CD4-positive, alpha-beta memory T cell (primary cell): ENCODE data around the gene PDK2. TPM values are rescaled to one million over a fixed set of nuclear protein-coding genes. Genes with fewer than 3 reads are reported as not detected.
"Not testable (repeated sequence)": the region's sequence is repeated elsewhere in the genome, so short reads cannot be mapped to it uniquely, and the experiment has no call there.

Experiments
- CTCF ChIA-PET: fragments of 350-600 bp; sonication (Branson Sonifier 250); formaldehyde crosslinking; loops from one replicate; lab custom pipeline; 2021; ENCODE audit warnings: inconsistent platforms; ENCODE audit not compliant: partially characterized antibody; lab: Charles Lee
- POLR2A ChIA-PET: fragments of 350-600 bp; sonication (Branson Sonifier 250); formaldehyde crosslinking; loops from one replicate; lab custom pipeline; 2021; ENCODE audit not compliant: partially characterized antibody; lab: Charles Lee
- DNase-seq, 5 donors: peaks; one replicate each; pipeline versions ENCODE4 v3.0.0 to v3.0.0-alpha.2; 2020 to 2022; ENCODE audit warnings: mixed read lengths in 1 of 5
- H3K27ac ChIP-seq: one replicate; pipeline ENCODE4 v1.7.0; 2013; ENCODE audit warnings: low read depth, low read length
- H3K27me3 ChIP-seq: 2 replicates; pipeline ENCODE4 v1.7.0; 2013; ENCODE audit warnings: mild to moderate bottlenecking, low read length, moderate library complexity; ENCODE audit not compliant: insufficient read depth
- H3K36me3 ChIP-seq: 2 replicates; pipeline ENCODE4 v1.7.0; 2013; ENCODE audit warnings: mild to moderate bottlenecking, low read length, moderate library complexity; ENCODE audit not compliant: insufficient read depth
- H3K4me1 ChIP-seq: 2 replicates; pipeline ENCODE4 v1.7.0; 2013; ENCODE audit warnings: mild to moderate bottlenecking, low read length, moderate library complexity; ENCODE audit not compliant: insufficient read depth
- H3K4me3 ChIP-seq, 2 donors: one replicate each; pipeline ENCODE4 v1.7.0; 2013; ENCODE audit warnings: low read length in 2 of 2, mild to moderate bottlenecking in 1 of 2
- H3K9me3 ChIP-seq, 2 donors: one replicate each; pipeline ENCODE4 v1.7.0; 2013; ENCODE audit warnings: low read length in 2 of 2, control low read depth in 1 of 2; ENCODE audit not compliant: control insufficient read depth in 1 of 2
- H3K27ac Mint-ChIP-seq, 7 donors: one replicate each; pipeline ENCODE4 v1.8.0; 2020 to 2021; ENCODE audit warnings: mixed read lengths in 7 of 7, mild to moderate bottlenecking in 6 of 7, inconsistent platforms in 3 of 7, moderate library complexity in 3 of 7
- H3K27me3 Mint-ChIP-seq, 2 donors: one replicate each; pipeline ENCODE4 v1.8.0; 2020 to 2021; ENCODE audit warnings: mixed read lengths in 2 of 2
- H3K36me3 Mint-ChIP-seq, 2 donors: one replicate each; pipeline ENCODE4 v1.8.0; 2020 to 2021; ENCODE audit warnings: mixed read lengths in 2 of 2, inconsistent platforms in 1 of 2, mild to moderate bottlenecking in 1 of 2
- H3K4me1 Mint-ChIP-seq, 4 donors: one replicate each; pipeline ENCODE4 v1.8.0; 2020 to 2021; ENCODE audit warnings: mixed read lengths in 4 of 4, mild to moderate bottlenecking in 1 of 4
- H3K4me3 Mint-ChIP-seq, 8 donors: one replicate each; pipeline ENCODE4 v1.8.0; 2020 to 2021; ENCODE audit warnings: mixed read lengths in 8 of 8, mild to moderate bottlenecking in 7 of 8, moderate library complexity in 6 of 8, inconsistent platforms in 3 of 8
- H3K9me3 Mint-ChIP-seq, 8 donors: one replicate each; pipeline ENCODE4 v1.8.0; 2020 to 2021; ENCODE audit warnings: mixed read lengths in 8 of 8, mild to moderate bottlenecking in 5 of 8, inconsistent platforms in 3 of 8, moderate library complexity in 1 of 8
- intact Hi-C: fragments of 100-400 bp; cut with micrococcal nuclease; formaldehyde crosslinking; loops from one replicate; pipeline ENCODE4 v1.15.1; 2023
- polyA plus RNA-seq, 2 donors: library from polyadenylated mRNA; unstranded; fragments of 300-500 nt; fragmentation: Illumina TruSeq; gene quantifications; one replicate each; pipeline ENCODE4 v1.2.3, GENCODE V29; 2021
- total RNA-seq, 2 experiments: library from RNA; stranded (reverse); gene quantifications; one replicate each; pipeline ENCODE4 v1.2.3, GENCODE V29; 2021

The PDK2 gene
- total and polyA plus RNA-seq, 4 experiments from 2014 or later: 34.5 to 40.6 (median 37.8) TPM

DNA sequence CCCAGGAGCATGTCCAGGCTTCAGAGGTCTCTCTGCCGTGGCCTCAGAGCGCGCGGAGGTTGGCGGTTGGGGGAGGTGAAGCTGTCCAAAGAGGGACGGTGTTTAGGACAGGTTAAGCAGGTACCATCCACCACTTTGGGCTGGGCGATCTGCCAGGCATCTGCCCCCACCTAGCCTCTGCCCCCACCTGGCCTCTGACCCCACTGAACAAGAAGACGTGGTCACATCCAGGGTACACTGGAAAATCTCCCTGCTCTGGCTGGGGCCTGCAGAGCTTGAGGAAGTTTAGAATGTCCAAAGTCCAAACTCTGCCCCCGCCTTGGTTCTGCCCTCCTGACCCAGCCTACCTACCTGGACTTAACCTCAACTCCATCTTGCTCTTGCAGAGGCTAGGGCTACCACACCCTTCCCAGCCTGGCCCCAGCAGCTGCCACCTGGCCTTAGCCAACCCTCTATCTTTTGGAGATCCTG lies 37.6 kb upstream of the PDK2 start:
- Histone ChIP-seq H3K4me3 (no peak overlapping the region), H3K36me3 (no peaks in the 10 kb centered on the region), H3K4me1 (peaks cover 12% of the 10 kb centered on the region), H3K27ac (no peak overlapping the region), H3K27me3 (no peaks in the 10 kb centered on the region), H3K9me3 (no peaks in the 10 kb centered on the region)
- H3K4me1 Mint-ChIP-seq: peaks cover 10 to 41% (median 27%) of the 10 kb centered on the region in 4 donors
- POLR2A ChIA-PET: interaction anchor here (1.3 to 3.8 kb wide), 2 partner anchors 37 to 95 kb away, joined by 3 to 38 read pairs; partner anchors contain the start of gene PDK2
- peak overlapping the region in 3 of 7 donors; percentile 30 to 69 (median 55) for H3K27ac Mint-ChIP-seq
- no peaks in the 10 kb centered on the region for H3K9me3 Mint-ChIP-seq
- DNase-seq: peak in 1 of 5 donors; percentile 16
- peak overlapping the region; percentile 43 to 94 (median 81) for H3K4me3 Mint-ChIP-seq
- CTCF ChIA-PET: interaction anchor here (3.1 to 5.8 kb wide), 3 partner anchors 30 to 36 kb away, joined by 12 to 27 read pairs (median 26); partner anchors contain the start of gene PDK2
- peaks cover 0 to 8% of the 10 kb centered on the region in 2 donors for H3K36me3 Mint-ChIP-seq
- H3K27me3 Mint-ChIP-seq: no peaks in the 10 kb centered on the region
- intact Hi-C loops: no loop called here

DNA sequence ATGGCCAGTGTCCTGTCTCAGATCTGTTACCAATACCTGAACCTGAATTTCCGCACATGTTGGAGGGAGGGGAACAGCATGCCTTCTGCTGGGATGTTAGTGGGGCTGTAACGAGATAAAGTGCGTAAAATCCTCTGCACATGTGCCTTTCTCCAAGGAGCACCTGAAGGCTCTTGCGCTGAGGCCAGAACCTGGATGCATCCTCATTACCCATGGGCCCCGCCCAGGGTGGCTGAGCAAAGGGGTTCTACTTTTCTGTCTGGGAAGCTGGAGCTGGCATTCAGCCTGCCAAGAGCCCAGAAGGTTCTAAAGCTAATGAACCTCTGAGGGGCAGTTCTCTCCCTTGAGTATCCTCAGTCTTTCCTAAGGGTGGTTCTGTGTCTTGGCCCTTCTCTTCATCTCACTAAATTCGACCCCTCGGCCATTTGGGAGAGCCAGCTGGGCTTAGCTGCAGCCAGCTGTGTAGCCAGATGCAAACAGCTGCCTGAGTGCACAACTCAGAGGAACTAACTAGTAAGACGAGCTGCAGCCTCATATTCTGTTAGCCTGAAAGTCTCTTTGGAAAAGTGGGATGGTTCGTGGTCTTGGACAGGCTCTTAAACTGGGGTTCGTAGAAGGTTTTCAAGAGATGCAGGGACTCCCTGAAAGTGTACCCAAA lies 36.7 kb upstream of the PDK2 start:
- CTCF ChIA-PET: interaction anchor here (3.1 to 5.8 kb wide), 3 partner anchors 29 to 35 kb away, joined by 12 to 27 read pairs (median 26); partner anchors contain the start of gene PDK2
- Histone ChIP-seq H3K27me3 (no peaks in the 10 kb centered on the region), H3K4me3 (no peak overlapping the region), H3K9me3 (no peaks in the 10 kb centered on the region), H3K27ac (no peak overlapping the region), H3K36me3 (no peaks in the 10 kb centered on the region), H3K4me1 (peaks cover 12% of the 10 kb centered on the region)
- peaks cover 10 to 41% (median 24%) of the 10 kb centered on the region in 4 donors for H3K4me1 Mint-ChIP-seq
- intact Hi-C loops: no loop called here
- no peaks in the 10 kb centered on the region for H3K9me3 Mint-ChIP-seq
- DNase-seq: peak in 1 of 5 donors; percentile 29
- peaks cover 0 to 8% of the 10 kb centered on the region in 2 donors for H3K36me3 Mint-ChIP-seq
- peak overlapping the region in 1 of 7 donors; percentile 85 for H3K27ac Mint-ChIP-seq
- POLR2A ChIA-PET: interaction anchor here (0.6 kb wide), 1 partner anchor 1280 kb away, joined by 3 read pairs; no protein-coding TSS in a partner anchor
- no peaks in the 10 kb centered on the region for H3K27me3 Mint-ChIP-seq
- H3K4me3 Mint-ChIP-seq: peak overlapping the region in 7 of 8 donors; percentile 40 to 77 (median 57)

DNA sequence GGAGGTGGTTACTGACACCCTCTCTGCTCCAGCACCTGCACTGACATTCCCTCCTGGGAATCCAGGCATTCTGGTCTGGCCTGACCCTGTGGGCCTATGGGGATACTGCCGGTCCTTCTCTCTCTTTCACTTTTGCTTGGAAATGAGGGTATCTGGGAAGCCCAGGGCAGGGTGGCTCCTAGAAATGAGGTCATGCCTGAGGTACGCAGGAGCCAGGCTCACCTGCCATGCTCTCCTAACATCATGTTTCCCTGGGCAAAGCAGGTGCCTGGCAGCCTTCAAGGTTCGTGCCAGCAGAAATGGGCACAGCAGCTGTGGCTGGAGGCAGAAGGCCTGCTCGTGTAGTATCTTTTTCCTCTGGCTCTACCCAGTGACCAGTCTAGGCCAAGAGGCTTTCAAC lies 35.9 kb upstream of the PDK2 start:
- no peak overlapping the region for H3K27ac ChIP-seq
- H3K27me3 ChIP-seq: no peaks in the 10 kb centered on the region
- ChIA-PET POLR2A (no interaction called here), CTCF (interaction anchor here (3.1 kb wide), 1 partner anchor 33 kb away, joined by 12 read pairs; no protein-coding TSS in a partner anchor)
- Mint-ChIP-seq H3K27ac (peak overlapping the region in 1 of 7 donors; percentile 14), H3K27me3 (no peaks in the 10 kb centered on the region), H3K4me1 (peaks cover 10 to 39% (median 24%) of the 10 kb centered on the region in 4 donors), H3K9me3 (no peaks in the 10 kb centered on the region), H3K4me3 (no peak overlapping the region), H3K36me3 (peaks cover 0 to 8% of the 10 kb centered on the region in 2 donors)
- DNase-seq: no peak
- intact Hi-C loops: no loop called here
- H3K9me3 ChIP-seq: no peaks in the 10 kb centered on the region
- H3K36me3 ChIP-seq: no peaks in the 10 kb centered on the region
- no peak overlapping the region for H3K4me3 ChIP-seq
- peaks cover 12% of the 10 kb centered on the region for H3K4me1 ChIP-seq

DNA sequence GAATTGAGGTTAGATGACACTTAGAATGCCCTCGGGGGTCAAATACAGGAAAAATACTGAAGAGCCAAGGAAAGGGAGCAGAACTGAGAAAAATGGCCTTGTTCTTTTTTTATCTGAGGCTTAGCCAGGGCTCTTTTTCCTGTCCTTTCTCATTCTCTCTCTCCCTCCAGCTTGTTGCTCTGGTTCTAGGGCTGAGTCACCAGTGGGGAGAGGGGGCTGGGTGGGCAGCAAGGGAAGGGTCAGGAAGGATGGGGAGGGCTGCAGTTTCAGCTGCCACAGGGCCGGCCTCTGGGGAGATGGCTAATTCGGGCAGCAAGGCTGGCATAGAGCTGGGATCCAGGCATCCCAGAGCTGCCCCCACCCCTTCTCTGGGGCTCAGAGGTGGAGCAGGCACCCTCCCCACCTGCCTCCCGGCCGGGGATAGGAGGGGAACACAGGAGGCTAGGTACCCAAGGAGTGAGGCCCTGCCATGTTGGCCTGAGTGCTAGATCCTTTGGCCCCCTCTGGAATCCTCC lies 35.3 kb upstream of the PDK2 start:
- H3K9me3 Mint-ChIP-seq: no peaks in the 10 kb centered on the region
- H3K27me3 Mint-ChIP-seq: no peaks in the 10 kb centered on the region
- Histone ChIP-seq H3K4me1 (peaks cover 12% of the 10 kb centered on the region), H3K4me3 (no peak overlapping the region), H3K9me3 (no peaks in the 10 kb centered on the region), H3K36me3 (no peaks in the 10 kb centered on the region), H3K27me3 (no peaks in the 10 kb centered on the region), H3K27ac (no peak overlapping the region)
- H3K27ac Mint-ChIP-seq: peak overlapping the region in 1 of 7 donors; percentile 14
- ChIA-PET POLR2A (no interaction called here), CTCF (no interaction called here)
- H3K4me3 Mint-ChIP-seq: no peak overlapping the region
- intact Hi-C loops: no loop called here
- H3K36me3 Mint-ChIP-seq: peaks cover 0 to 8% of the 10 kb centered on the region in 2 donors
- peaks cover 10 to 33% (median 24%) of the 10 kb centered on the region in 4 donors for H3K4me1 Mint-ChIP-seq
- DNase-seq: no peak

DNA sequence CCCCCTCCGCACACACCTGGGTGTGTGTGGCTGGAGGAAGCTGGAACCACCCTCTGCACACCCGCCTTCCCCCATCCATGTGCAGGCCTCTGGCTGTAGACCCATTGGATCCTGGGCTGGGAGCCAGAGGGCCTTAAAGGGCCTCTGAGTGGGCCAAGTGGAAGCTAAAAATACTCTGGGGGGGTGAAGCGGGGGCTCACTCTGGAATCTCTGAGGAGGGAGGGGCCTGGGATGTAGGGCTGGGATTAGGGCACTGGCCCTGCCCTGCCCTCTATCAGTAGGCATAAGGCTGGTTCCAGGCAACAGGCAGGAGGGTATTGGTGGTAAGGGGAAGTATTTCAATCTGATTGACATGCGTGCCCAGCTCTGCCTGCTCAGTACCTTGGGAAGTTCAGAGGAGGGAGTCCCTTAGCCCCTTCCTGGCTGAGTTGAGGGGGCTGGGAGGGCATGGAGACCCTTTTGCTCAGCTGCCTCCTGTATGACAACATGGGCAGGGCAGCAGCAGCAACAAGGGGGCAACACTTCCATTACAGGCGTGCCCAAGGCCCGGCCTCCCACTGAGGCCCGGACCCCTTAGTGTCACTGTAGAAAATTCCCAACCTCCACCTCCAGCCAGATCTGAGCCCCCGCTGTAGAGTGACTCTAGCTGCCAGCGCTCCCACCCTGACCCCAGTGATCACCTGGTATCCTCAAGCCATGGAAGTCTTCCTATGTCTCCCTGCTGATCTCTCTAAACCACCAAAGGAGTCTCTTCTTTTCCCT lies 34.0 kb upstream of the PDK2 start:
- Histone ChIP-seq H3K27me3 (no peaks in the 10 kb centered on the region), H3K27ac (no peak overlapping the region), H3K4me1 (peaks cover 12% of the 10 kb centered on the region), H3K9me3 (no peaks in the 10 kb centered on the region), H3K4me3 (no peak overlapping the region), H3K36me3 (no peaks in the 10 kb centered on the region)
- intact Hi-C loops: no loop called here
- H3K9me3 Mint-ChIP-seq: no peaks in the 10 kb centered on the region
- ChIA-PET POLR2A (no interaction called here), CTCF (interaction anchor here (0.5 to 2.0 kb wide), 2 partner anchors 30 to 33 kb away, joined by 3 to 5 read pairs; partner anchors contain the start of gene PDK2)
- no peak for DNase-seq
- H3K27ac Mint-ChIP-seq: peak overlapping the region in 1 of 7 donors; percentile 18
- peaks cover 4 to 5% of the 10 kb centered on the region in 2 donors for H3K36me3 Mint-ChIP-seq
- no peak overlapping the region for H3K4me3 Mint-ChIP-seq
- no peaks in the 10 kb centered on the region for H3K27me3 Mint-ChIP-seq
- H3K4me1 Mint-ChIP-seq: peaks cover 10 to 29% (median 18%) of the 10 kb centered on the region in 4 donors

DNA sequence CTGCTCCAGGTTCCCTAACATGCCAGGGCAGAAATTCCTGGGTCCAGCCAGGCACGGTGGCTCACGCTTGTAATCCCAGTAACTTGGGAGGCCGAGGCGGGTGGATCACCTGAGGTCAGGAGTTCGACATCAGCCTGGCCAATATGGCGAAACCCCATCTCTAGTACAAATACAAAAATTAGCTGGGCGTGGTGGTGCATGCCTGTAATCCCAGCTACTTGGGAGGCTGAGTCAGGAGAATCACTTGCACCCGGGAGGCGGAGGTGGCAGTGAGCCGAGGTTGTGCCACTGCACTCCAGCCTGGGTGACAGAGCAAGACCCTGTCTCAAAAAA lies 33.5 kb upstream of the PDK2 start:
- H3K4me1 ChIP-seq: peaks cover 10% of the 10 kb centered on the region
- POLR2A ChIA-PET, H3K4me3 ChIP-seq, H3K27me3 Mint-ChIP-seq, H3K27me3 ChIP-seq, H3K9me3 ChIP-seq, H3K4me3 Mint-ChIP-seq, DNase-seq, H3K36me3 Mint-ChIP-seq, intact Hi-C loops, H3K27ac ChIP-seq, H3K27ac Mint-ChIP-seq, H3K9me3 Mint-ChIP-seq, H3K36me3 ChIP-seq: not testable (repeated sequence)
- CTCF ChIA-PET: interaction anchor here (2.0 kb wide), 1 partner anchor 33 kb away, joined by 5 read pairs; the partner anchor contains the start of gene PDK2
- peaks cover 9 to 26% (median 15%) of the 10 kb centered on the region in 4 donors for H3K4me1 Mint-ChIP-seq
